Stomach (tissue), 9 donors: ENCODE measurements around the gene STK38. TPM values are rescaled to one million over a fixed set of nuclear protein-coding genes. Genes with fewer than 3 reads are reported as not detected.

Experiments used
- DNase-seq, 2 donors: peaks; one replicate each; pipeline versions ENCODE4 v3.0.0 to v3.0.0-alpha.2; 2013 to 2019
- H3K27ac ChIP-seq, 5 donors: fragments of 200-600 bp in 4 of 5; sonication (generic) in 4 of 5; one replicate each; pipeline ENCODE4 v1.5.1; 2013 to 2019; ENCODE audit warnings: mild to moderate bottlenecking in 1 of 5, moderate library complexity in 1 of 5
- H3K27me3 ChIP-seq, 3 donors: fragments of 200-600 bp; sonication (generic); one replicate each; pipeline ENCODE4 v1.5.1; 2017 to 2019; ENCODE audit warnings: mixed run types in 1 of 3
- H3K36me3 ChIP-seq, 4 donors: fragments of 200-600 bp; sonication (generic); 1 replicate in 3 of 4; 2 replicates in 1 of 4; pipeline ENCODE4 v1.5.1; 2016 to 2019
- H3K4me1 ChIP-seq, 4 donors: fragments of 200-600 bp; sonication (generic); one replicate each; pipeline ENCODE4 v1.5.1; 2016 to 2019
- H3K4me3 ChIP-seq, 4 donors: fragments of 200-600 bp; sonication (generic) in 3 of 4; one replicate each; pipeline ENCODE4 v1.5.1; 2016 to 2019; ENCODE audit warnings: mild to moderate bottlenecking in 1 of 4
- H3K9me3 ChIP-seq, 4 donors: fragments of 200-600 bp; sonication (generic); one replicate each; pipeline ENCODE4 v1.5.1; 2016 to 2019
- EP300 ChIP-seq: sonication (generic); formaldehyde crosslinking; IDR thresholded peaks from one replicate; pipeline ENCODE4 v1.6.1; 2017; ENCODE audit warnings: antibody characterized with exemption
- POLR2A ChIP-seq, 4 donors: fragments of 450-650 bp; IDR thresholded peaks; one replicate each; pipeline ENCODE4 v1.6.1; 2016; ENCODE audit warnings: antibody characterized with exemption in 4 of 4, control low read depth in 2 of 4, mild to moderate bottlenecking in 1 of 4, moderate library complexity in 1 of 4
- POLR2AphosphoS5 ChIP-seq, 3 donors: sonication (generic); formaldehyde crosslinking; IDR thresholded peaks; one replicate each; pipeline ENCODE4 v1.6.1; 2016; ENCODE audit warnings: antibody characterized with exemption in 3 of 3
- WGBS, 5 donors: extraction: QIAGEN DNeasy Blood & Tissue Kit in 3 of 5; methylation state at CpG; one replicate each; pipeline versions ENCODE4 v1.1.5 to v1.1.7; 2013 to 2018; 5-methylcytosine and 5-hydroxymethylcytosine counted together
- intact Hi-C: fragments of 100-400 bp; cut with DNase I; formaldehyde crosslinking; loops from one replicate; pipeline ENCODE4 v1.15.1; 2023; ENCODE audit warnings: low total_unique reads
- polyA plus RNA-seq, 3 donors: library from polyadenylated mRNA; stranded (reverse); fragments of 200-250 nt; gene quantifications; one replicate each; pipeline ENCODE4 v1.2.3, GENCODE V29; 2013
- total RNA-seq, 5 donors: library from RNA; depleted of rRNA; stranded (reverse); fragments of >200 nt; gene quantifications; one replicate each; pipeline versions ENCODE4 v1.1.0 to v1.2.3, GENCODE V29; 2014 to 2016
- TF ChIP-seq, protein P1 (sequence below), 7 experiments: fragments of 450-650 bp in 4 of 7; fragments of 200-600 bp in 3 of 7; sonication (generic) in 3 of 7; IDR thresholded peaks; one replicate each; pipeline ENCODE4 v1.5.1; 2016 to 2019; ENCODE audit warnings: antibody characterized with exemption in 7 of 7, control low read depth in 2 of 7, mild to moderate bottlenecking in 1 of 7
- donor health status: healthy with polysubstance abuse.
- donor health status: Bipolar disorder and iron deficiency.
- donor health status: healthy.

The STK38 gene
- total and polyA plus RNA-seq, 8 donors, result 14.1 to 63.7 (median 24.0) TPM

DNA sequence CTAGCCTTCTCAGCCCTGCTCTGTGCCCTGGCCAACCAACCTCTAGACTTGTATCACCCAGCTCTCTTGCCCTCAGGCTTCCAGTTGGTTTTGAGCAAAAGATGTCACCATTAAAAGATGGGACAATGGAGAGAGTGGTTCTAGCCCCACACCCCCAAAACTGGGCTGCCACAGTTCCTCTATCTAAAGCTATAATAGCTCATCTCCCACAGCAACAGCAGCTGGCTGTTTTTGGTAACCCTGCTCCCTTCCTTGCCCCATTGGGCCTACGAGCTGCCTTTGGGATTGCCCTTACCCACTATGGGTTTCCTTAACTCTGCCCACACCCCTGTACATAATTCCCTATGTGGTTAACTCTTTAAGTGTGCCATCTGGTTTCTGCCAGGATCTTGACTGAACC is 39.3 kb upstream of the STK38 start:
- TF ChIP-seq, protein P1, sequence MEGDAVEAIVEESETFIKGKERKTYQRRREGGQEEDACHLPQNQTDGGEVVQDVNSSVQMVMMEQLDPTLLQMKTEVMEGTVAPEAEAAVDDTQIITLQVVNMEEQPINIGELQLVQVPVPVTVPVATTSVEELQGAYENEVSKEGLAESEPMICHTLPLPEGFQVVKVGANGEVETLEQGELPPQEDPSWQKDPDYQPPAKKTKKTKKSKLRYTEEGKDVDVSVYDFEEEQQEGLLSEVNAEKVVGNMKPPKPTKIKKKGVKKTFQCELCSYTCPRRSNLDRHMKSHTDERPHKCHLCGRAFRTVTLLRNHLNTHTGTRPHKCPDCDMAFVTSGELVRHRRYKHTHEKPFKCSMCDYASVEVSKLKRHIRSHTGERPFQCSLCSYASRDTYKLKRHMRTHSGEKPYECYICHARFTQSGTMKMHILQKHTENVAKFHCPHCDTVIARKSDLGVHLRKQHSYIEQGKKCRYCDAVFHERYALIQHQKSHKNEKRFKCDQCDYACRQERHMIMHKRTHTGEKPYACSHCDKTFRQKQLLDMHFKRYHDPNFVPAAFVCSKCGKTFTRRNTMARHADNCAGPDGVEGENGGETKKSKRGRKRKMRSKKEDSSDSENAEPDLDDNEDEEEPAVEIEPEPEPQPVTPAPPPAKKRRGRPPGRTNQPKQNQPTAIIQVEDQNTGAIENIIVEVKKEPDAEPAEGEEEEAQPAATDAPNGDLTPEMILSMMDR (IDR thresholded peaks at IDR 0.05), result no peak
- TF ChIP-seq EP300 (no peak), POLR2AphosphoS5 (IDR thresholded peaks at IDR 0.05) (no peak), POLR2A (IDR thresholded peaks at IDR 0.05) (no peak)

DNA sequence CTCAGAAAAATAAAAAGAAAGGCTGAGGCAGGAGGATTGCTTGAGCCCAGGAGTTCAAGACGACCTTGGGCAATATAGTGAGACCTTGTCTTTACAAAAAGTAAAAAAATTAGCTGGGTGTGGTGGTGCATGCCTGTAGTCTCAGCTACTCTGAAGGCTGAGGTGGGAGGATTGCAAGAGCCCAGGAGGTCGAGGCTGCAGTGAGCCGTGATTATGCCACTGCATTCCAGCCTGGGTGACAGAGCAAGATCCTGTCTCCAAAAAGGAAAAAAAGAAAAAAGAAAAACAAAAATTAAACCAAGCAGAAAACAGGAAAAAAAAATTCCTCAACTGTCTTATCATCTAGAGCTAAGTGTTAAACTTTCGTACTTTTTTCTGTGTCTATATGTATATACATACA is 34.4 kb upstream of the STK38 start:
- no peak overlapping the region for H3K27ac ChIP-seq
- intact Hi-C loops, result no loop called here
- H3K9me3 ChIP-seq, result no peaks in the 10 kb centered on the region
- H3K36me3 ChIP-seq, result no peaks in the 10 kb centered on the region
- no peaks in the 10 kb centered on the region for H3K27me3 ChIP-seq
- H3K4me3 ChIP-seq, result no peak overlapping the region
- H3K4me1 ChIP-seq, result peaks cover 0 to 19% (median 12%) of the 10 kb centered on the region in 4 donors
- no peak for DNase-seq
- no peak for TF ChIP-seq POLR2A (IDR thresholded peaks at IDR 0.05)
- TF ChIP-seq, protein P1 (IDR thresholded peaks at IDR 0.05), result no peak
- no peak for TF ChIP-seq POLR2AphosphoS5 (IDR thresholded peaks at IDR 0.05)
- no peak for TF ChIP-seq EP300
- 69 to 92% (median 87%) methylated on average over 4 of the region's 4 CpGs for WGBS, 5 donors

More for the DNA sequence above, 39.3 kb upstream of the STK38 start:
- Histone ChIP-seq H3K4me1 (no peaks in the 10 kb centered on the region), H3K4me3 (no peak overlapping the region), H3K27me3 (no peaks in the 10 kb centered on the region), H3K36me3 (no peaks in the 10 kb centered on the region), H3K27ac (no peak overlapping the region), H3K9me3 (no peaks in the 10 kb centered on the region)
- 60 to 88% (median 81%) methylated on average over 1 of the region's 1 CpG for WGBS, 5 donors
- intact Hi-C loops, result no loop called here
- DNase-seq, result no peak

DNA sequence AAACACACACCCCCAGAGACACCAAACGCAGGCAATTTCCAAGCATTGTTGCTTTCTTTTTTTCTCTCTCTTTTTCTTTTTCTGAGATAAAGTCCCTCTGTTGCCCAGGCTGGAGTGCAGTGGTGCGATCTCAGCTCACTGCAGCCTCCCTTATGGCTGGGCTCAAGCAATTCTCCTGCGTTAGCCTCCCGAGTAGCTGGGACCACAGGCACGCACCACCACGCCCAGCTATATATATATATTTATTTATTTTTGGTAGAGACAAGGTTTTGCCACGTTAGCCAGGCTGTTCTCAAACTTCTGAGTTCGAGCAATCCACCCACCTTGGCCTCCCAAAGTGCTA is 32.9 kb upstream of the STK38 start:
- DNase-seq, result no peak
- Histone ChIP-seq H3K9me3 (no peaks in the 10 kb centered on the region), H3K4me1 (peaks cover 0 to 19% (median 12%) of the 10 kb centered on the region in 4 donors), H3K4me3 (no peak overlapping the region), H3K27ac (peak overlapping the region in 4 of 5 donors; percentile 30 to 76 (median 56)), H3K36me3 (no peaks in the 10 kb centered on the region), H3K27me3 (no peaks in the 10 kb centered on the region)
- TF ChIP-seq, protein P1 (IDR thresholded peaks at IDR 0.05), result no peak
- no peak for TF ChIP-seq POLR2AphosphoS5 (IDR thresholded peaks at IDR 0.05)
- TF ChIP-seq POLR2A (IDR thresholded peaks at IDR 0.05), result no peak
- TF ChIP-seq EP300, result no peak
- WGBS, 5 donors, result 69 to 80% (median 75%) methylated on average over 8 of the region's 8 CpGs
- intact Hi-C loops, result no loop called here

DNA sequence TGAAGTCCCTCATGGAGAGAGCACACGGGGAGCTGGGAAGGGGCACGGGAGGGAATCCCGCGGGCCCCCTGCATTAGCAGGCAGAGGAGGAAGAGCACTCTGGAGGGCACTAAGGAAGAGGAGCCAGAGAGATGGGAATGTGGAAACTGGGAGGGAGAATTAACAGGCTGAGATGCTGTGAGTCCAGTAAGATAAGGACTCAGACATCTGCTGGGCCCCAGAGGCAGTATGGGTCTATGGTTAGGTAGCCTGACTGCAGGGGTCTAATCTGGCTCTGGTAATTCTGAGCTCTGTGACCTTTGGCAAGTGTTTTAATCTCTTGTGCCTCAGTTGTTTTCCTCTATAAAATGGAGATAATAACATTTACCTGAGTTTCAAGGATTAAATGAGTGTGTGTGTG is 31.2 kb upstream of the STK38 start:
- Histone ChIP-seq H3K27ac (peak overlapping the region in 1 of 5 donors; percentile 76), H3K4me1 (peaks cover 0 to 19% (median 12%) of the 10 kb centered on the region in 4 donors), H3K4me3 (no peak overlapping the region), H3K36me3 (no peaks in the 10 kb centered on the region), H3K9me3 (no peaks in the 10 kb centered on the region), H3K27me3 (no peaks in the 10 kb centered on the region)
- TF ChIP-seq POLR2A (IDR thresholded peaks at IDR 0.05), result no peak
- no peak for TF ChIP-seq EP300
- TF ChIP-seq, protein P1 (IDR thresholded peaks at IDR 0.05), result no peak
- TF ChIP-seq POLR2AphosphoS5 (IDR thresholded peaks at IDR 0.05), result no peak
- WGBS, 5 donors, result 87 to 96% (median 95%) methylated on average over 4 of the region's 4 CpGs
- intact Hi-C loops, result no loop called here
- no peak for DNase-seq
